HEK293 (cell line): ENCODE measurements around the gene GBF1.
"Not testable (repeated sequence)": the region's sequence is repeated elsewhere in the genome, so short reads cannot be mapped to it uniquely, and the experiment has no call there.

Experiments used
- CTCF ChIA-PET: fragments of 350-600 bp; formaldehyde crosslinking; extraction: SDS; loops from one replicate; lab custom pipeline; 2021; ENCODE audit warnings: antibody characterized with exemption; lab: Yijun Ruan, JAX
- POLR2A ChIA-PET: fragments of 300-600 bp; formaldehyde crosslinking; extraction: SDS; loops from one replicate; lab custom pipeline; 2020; ENCODE audit warnings: antibody characterized with exemption, inconsistent platforms; lab: Yijun Ruan, JAX
- H3K27ac ChIP-seq: fragments of 200-500 bp; sonication (Bioruptor generic); 2 replicates; pipeline ENCODE4 v1.5.1; 2014; ENCODE audit warnings: low read depth, low read length, control low read depth, inconsistent platforms; ENCODE audit errors: extremely low read depth
- H3K36me3 ChIP-seq, 2 experiments: fragments of 200-500 bp in 1 of 2; sonication (Bioruptor generic) in 1 of 2; 1 replicate in 1 of 2; 2 replicates in 1 of 2; pipeline ENCODE4 v1.5.1; 2014 to 2017; ENCODE audit warnings: inconsistent platforms in 2 of 2, low read length in 2 of 2; ENCODE audit not compliant: control insufficient read depth in 2 of 2, insufficient read depth in 1 of 2
- H3K4me1 ChIP-seq: fragments of 200-500 bp; sonication (Bioruptor generic); 2 replicates; pipeline ENCODE4 v1.5.1; 2014; ENCODE audit warnings: mild to moderate bottlenecking, low read length, inconsistent platforms; ENCODE audit not compliant: control insufficient read depth, insufficient read depth
- H3K4me3 ChIP-seq: 2 replicates; pipeline ENCODE4 v1.5.1; 2011; ENCODE audit warnings: low read depth, mild to moderate bottlenecking, control low read depth, low read length, moderate library complexity
- H3K9me3 ChIP-seq: fragments of 200-500 bp; sonication (Bioruptor generic); 2 replicates; pipeline ENCODE4 v1.5.1; 2014; ENCODE audit warnings: low read depth, low read length, inconsistent platforms; ENCODE audit not compliant: control insufficient read depth, insufficient read depth
- BCL11B ChIP-seq: fragments of 450-650 bp; formaldehyde crosslinking; IDR thresholded peaks from 2 replicates; pipeline ENCODE4 v1.5.1; 2016; ENCODE audit warnings: low read depth, missing biosample characterization, missing genetic modification characterization
- GLI2 ChIP-seq: fragments of 450-650 bp; formaldehyde crosslinking; IDR thresholded peaks from 2 replicates; pipeline ENCODE4; 2017; ENCODE audit warnings: missing biosample characterization, missing genetic modification characterization, low read depth, borderline replicate concordance
- GLIS1 ChIP-seq: fragments of 450-650 bp; formaldehyde crosslinking; IDR thresholded peaks from 2 replicates; pipeline ENCODE4 v1.5.1; 2016; ENCODE audit warnings: missing biosample characterization, missing genetic modification characterization
- WT1 ChIP-seq: fragments of 450-650 bp; formaldehyde crosslinking; IDR thresholded peaks from 2 replicates; pipeline ENCODE4 v1.5.1; 2016; ENCODE audit warnings: missing biosample characterization, missing genetic modification characterization
- ZBTB7A ChIP-seq: fragments of 450-650 bp; formaldehyde crosslinking; IDR thresholded peaks from 2 replicates; pipeline ENCODE4 v1.5.1; 2016; ENCODE audit warnings: low read depth, missing biosample characterization, missing genetic modification characterization
- ZFHX2 ChIP-seq: fragments of 450-650 bp; formaldehyde crosslinking; conservative IDR thresholded peaks from 2 replicates; pipeline ENCODE4 v1.5.1; 2016; ENCODE audit warnings: missing biosample characterization, missing genetic modification characterization
- ZNF221 ChIP-seq: fragments of 450-650 bp; formaldehyde crosslinking; IDR thresholded peaks from 2 replicates; pipeline ENCODE4 v1.5.1; 2017; ENCODE audit warnings: missing biosample characterization, missing genetic modification characterization, borderline replicate concordance
- ZNF514 ChIP-seq: fragments of 450-650 bp; formaldehyde crosslinking; IDR thresholded peaks from 2 replicates; pipeline ENCODE4 v1.5.1; 2016; ENCODE audit warnings: missing biosample characterization, missing genetic modification characterization
- ZNF544 ChIP-seq: fragments of 450-650 bp; formaldehyde crosslinking; IDR thresholded peaks from 2 replicates; pipeline ENCODE4 v1.5.0; 2017; ENCODE audit warnings: missing biosample characterization, missing genetic modification characterization
- ZNF548 ChIP-seq: fragments of 450-650 bp; formaldehyde crosslinking; IDR thresholded peaks from 2 replicates; pipeline ENCODE4 v1.5.1; 2016; ENCODE audit warnings: missing biosample characterization, missing genetic modification characterization
- ZNF600 ChIP-seq: fragments of 450-650 bp; formaldehyde crosslinking; IDR thresholded peaks from 2 replicates; pipeline ENCODE4 v1.5.1; 2016; ENCODE audit warnings: missing biosample characterization, missing genetic modification characterization
- ZNF660 ChIP-seq: fragments of 450-650 bp; IDR thresholded peaks from 2 replicates; pipeline ENCODE4 v1.5.1; 2018; ENCODE audit warnings: missing biosample characterization, mild to moderate bottlenecking, missing genetic modification characterization
- ZNF707 ChIP-seq: fragments of 450-650 bp; formaldehyde crosslinking; IDR thresholded peaks from 2 replicates; pipeline ENCODE4 v1.5.1; 2016; ENCODE audit warnings: missing biosample characterization, missing genetic modification characterization
- ZNF768 ChIP-seq: fragments of 450-650 bp; formaldehyde crosslinking; IDR thresholded peaks from 2 replicates; pipeline ENCODE4 v1.5.1; 2018; ENCODE audit warnings: missing biosample characterization, mild to moderate bottlenecking, missing genetic modification characterization
- ZSCAN16 ChIP-seq: fragments of 450-650 bp; formaldehyde crosslinking; IDR thresholded peaks from 2 replicates; pipeline ENCODE4 v1.5.1; 2016; ENCODE audit warnings: missing biosample characterization, missing genetic modification characterization
- TF ChIP-seq, protein P1 (sequence below): fragments of 450-650 bp; formaldehyde crosslinking; IDR thresholded peaks from 2 replicates; pipeline ENCODE4 v1.5.1; 2016; ENCODE audit warnings: missing biosample characterization, missing genetic modification characterization
- TF ChIP-seq, protein P2 (sequence below): fragments of 450-650 bp; formaldehyde crosslinking; IDR thresholded peaks from 2 replicates; pipeline ENCODE4 v1.5.1; 2017; ENCODE audit warnings: missing biosample characterization, missing genetic modification characterization
- TF ChIP-seq, protein P3 (sequence below): fragments of 450-650 bp; formaldehyde crosslinking; IDR thresholded peaks from 2 replicates; pipeline ENCODE4 v1.5.1; 2016; ENCODE audit warnings: missing biosample characterization, missing genetic modification characterization

The GBF1 gene

DNA sequence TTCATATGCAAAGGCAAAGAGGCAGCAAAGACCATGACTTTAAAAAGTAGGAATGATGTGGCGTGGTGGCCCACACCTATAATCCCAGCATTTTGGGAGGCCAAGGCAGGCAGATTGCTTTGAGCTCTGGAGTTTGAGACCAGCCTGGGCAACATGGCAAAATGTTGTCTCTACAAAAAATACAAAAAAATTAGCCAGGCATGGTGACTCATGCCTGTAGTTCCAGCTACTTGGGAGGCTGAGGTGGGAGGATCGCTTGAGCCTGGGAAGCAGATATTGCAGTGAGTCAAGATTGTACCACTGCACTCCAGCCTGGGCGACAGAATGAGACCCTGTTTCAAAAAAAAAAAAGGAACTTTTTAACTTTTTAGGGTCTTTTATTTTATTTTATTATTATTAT is 7.2 kb downstream of the GBF1 start:
- H3K4me3 ChIP-seq, POLR2A ChIA-PET, H3K27ac ChIP-seq, H3K4me1 ChIP-seq, H3K9me3 ChIP-seq: not testable (repeated sequence)
- H3K36me3 ChIP-seq: peaks cover 0 to 12% of the 10 kb centered on the region in 2 experiments; a peak in 2 of 3 replicates
- CTCF ChIA-PET: interaction anchor here (1.7 kb wide), 1 partner anchor 94 kb away, joined by 4 read pairs; no protein-coding TSS in a partner anchor
- peak; percentile 25; the same call in 1 of the 2 replicates for TF ChIP-seq GLIS1
- TF ChIP-seq, protein P1, sequence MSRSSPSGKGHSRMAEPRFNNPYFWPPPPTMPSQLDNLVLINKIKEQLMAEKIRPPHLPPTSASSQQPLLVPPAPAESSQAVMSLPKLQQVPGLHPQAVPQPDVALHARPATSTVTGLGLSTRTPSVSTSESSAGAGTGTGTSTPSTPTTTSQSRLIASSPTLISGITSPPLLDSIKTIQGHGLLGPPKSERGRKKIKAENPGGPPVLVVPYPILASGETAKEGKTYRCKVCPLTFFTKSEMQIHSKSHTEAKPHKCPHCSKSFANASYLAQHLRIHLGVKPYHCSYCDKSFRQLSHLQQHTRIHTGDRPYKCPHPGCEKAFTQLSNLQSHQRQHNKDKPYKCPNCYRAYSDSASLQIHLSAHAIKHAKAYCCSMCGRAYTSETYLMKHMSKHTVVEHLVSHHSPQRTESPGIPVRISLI (tag by site-specific recombination): peak; percentile 73

DNA sequence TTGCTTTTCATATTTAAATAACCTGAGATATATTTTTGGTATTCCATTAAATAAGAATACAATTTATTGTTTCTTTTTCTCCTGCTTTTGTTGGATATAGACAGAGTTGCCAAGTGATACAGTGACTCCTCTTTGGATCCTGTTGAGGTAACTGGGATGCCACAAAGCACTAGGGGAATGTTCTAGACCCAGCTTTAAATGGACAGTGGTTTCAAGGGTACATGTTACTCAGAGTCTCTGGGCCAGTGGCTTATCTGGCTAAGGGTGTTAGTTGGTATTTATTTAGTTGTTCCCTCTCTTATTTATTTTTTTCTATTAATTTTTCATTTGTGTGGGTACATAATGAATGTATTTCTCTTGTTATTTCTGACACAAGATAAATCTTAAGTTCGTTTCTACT is 9.1 kb downstream of the GBF1 start:
- POLR2A ChIA-PET: no interaction called here
- Histone ChIP-seq H3K4me3 (no peak overlapping the region), H3K36me3 (peaks cover 0 to 7% of the 10 kb centered on the region in 2 experiments; a peak in 2 of 3 replicates), H3K27ac (no peak overlapping the region), H3K9me3 (no peaks in the 10 kb centered on the region), H3K4me1 (no peaks in the 10 kb centered on the region)
- TF ChIP-seq GLI2 (tag by site-specific recombination) (no peak), ZNF514 (tag by site-specific recombination) (no peak), ZNF707 (no peak), ZNF660 (tag by site-specific recombination) (no peak), ZNF221 (tag by site-specific recombination) (no peak), ZFHX2 (tag by site-specific recombination) (no peak), WT1 (no peak), ZNF600 (tag by site-specific recombination) (no peak), ZNF544 (tag by site-specific recombination) (no peak), BCL11B (tag by site-specific recombination) (no peak), ZNF548 (tag by site-specific recombination) (no peak), ZNF768 (tag by site-specific recombination) (no peak), ZBTB7A (tag by site-specific recombination) (no peak), ZSCAN16 (tag by site-specific recombination) (no peak)
- TF ChIP-seq, protein P2, sequence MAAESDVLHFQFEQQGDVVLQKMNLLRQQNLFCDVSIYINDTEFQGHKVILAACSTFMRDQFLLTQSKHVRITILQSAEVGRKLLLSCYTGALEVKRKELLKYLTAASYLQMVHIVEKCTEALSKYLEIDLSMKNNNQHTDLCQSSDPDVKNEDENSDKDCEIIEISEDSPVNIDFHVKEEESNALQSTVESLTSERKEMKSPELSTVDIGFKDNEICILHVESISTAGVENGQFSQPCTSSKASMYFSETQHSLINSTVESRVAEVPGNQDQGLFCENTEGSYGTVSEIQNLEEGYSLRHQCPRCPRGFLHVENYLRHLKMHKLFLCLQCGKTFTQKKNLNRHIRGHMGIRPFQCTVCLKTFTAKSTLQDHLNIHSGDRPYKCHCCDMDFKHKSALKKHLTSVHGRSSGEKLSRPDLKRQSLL: no peak
- TF ChIP-seq, protein P3, sequence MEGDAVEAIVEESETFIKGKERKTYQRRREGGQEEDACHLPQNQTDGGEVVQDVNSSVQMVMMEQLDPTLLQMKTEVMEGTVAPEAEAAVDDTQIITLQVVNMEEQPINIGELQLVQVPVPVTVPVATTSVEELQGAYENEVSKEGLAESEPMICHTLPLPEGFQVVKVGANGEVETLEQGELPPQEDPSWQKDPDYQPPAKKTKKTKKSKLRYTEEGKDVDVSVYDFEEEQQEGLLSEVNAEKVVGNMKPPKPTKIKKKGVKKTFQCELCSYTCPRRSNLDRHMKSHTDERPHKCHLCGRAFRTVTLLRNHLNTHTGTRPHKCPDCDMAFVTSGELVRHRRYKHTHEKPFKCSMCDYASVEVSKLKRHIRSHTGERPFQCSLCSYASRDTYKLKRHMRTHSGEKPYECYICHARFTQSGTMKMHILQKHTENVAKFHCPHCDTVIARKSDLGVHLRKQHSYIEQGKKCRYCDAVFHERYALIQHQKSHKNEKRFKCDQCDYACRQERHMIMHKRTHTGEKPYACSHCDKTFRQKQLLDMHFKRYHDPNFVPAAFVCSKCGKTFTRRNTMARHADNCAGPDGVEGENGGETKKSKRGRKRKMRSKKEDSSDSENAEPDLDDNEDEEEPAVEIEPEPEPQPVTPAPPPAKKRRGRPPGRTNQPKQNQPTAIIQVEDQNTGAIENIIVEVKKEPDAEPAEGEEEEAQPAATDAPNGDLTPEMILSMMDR: no peak
- CTCF ChIA-PET: interaction anchor here (0.6 to 1.7 kb wide), 3 partner anchors 92 to 329 kb away, joined by 3 to 4 read pairs (median 3); no protein-coding TSS in a partner anchor

DNA sequence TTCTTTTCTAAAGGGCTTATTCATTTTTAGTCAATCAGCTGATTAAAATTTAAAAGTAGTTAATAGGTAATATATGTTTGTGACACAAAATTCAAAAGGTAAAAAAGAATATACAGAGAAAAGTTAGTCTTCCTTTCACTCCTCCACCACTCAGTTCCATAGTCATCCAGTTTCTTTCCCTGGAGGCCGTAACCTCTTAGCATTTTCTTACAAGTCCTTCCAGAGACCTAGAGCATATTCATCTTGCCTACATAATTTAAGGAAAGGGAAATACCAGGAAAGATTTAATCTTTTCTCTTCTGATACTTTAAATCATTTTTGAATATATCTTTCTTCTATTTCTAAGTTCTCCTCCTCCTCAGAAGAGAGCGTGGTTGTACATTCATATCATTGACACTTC is 10.1 kb downstream of the GBF1 start:
- POLR2A ChIA-PET: no interaction called here
- H3K27ac ChIP-seq: no peak overlapping the region
- no peak overlapping the region for H3K4me3 ChIP-seq
- H3K9me3 ChIP-seq: no peaks in the 10 kb centered on the region
- CTCF ChIA-PET: interaction anchor here (0.6 kb wide), 1 partner anchor 26 kb away, joined by 3 read pairs; no protein-coding TSS in a partner anchor
- no peaks in the 10 kb centered on the region for H3K4me1 ChIP-seq
- H3K36me3 ChIP-seq: peaks cover 6 to 14% of the 10 kb centered on the region in 2 experiments
- no peak for TF ChIP-seq ZNF544 (tag by site-specific recombination)
